ENCODE data around the gene ARCN1. TPM values are rescaled to one million over a fixed set of nuclear protein-coding genes. Genes with fewer than 3 reads are reported as not detected.

Gene ARCN1
- polyA plus RNA-seq, 1 donor from 2014 or later = 67.2 TPM

GRCh38 chr11:118614511-118614910, 42.3 kb downstream of the ARCN1 start:
- Histone ChIP-seq H3K36me3 (ENCODE audit: insufficient read depth, low read length) (no peaks in the 10 kb centered on the region), H3F3A (ENCODE audit: insufficient read depth, low read length, poor library complexity, severe bottlenecking) (no peaks in the 10 kb centered on the region), H2AFZ (ENCODE audit: low read depth, low read length) (no peak overlapping the region), H3K9ac (ENCODE audit: low read length) (no peak overlapping the region), H3K27me3 (ENCODE audit: insufficient read depth, low read depth, low read length) (peaks cover 26% of the 10 kb centered on the region), H3K4me3 (ENCODE audit: low read length) (no peak overlapping the region), H3K79me2 (replicated peaks; ENCODE audit: insufficient read depth, low read length) (no peaks in the 10 kb centered on the region), H3K9me3 (ENCODE audit: low read length) (no peaks in the 10 kb centered on the region), H4K20me1 (ENCODE audit: insufficient read depth) (no peaks in the 10 kb centered on the region), H3K27ac (ENCODE audit: low read length) (no peak overlapping the region), H3K4me2 (ENCODE audit: low read length) (no peak overlapping the region), H3K9me2 (ENCODE audit: insufficient read depth, low read length) (no peaks in the 10 kb centered on the region)
- no peak for TF ChIP-seq REST (IDR thresholded peaks at IDR 0.05; ENCODE audit: borderline replicate concordance)
- TF ChIP-seq RAD21 (conservative IDR thresholded peaks at IDR 0.05) = no peak
- TF ChIP-seq CTCF (IDR thresholded peaks at IDR 0.05; ENCODE audit: poor library complexity, severe bottlenecking) = no peak
- no peak for TF ChIP-seq POLR2AphosphoS5 (IDR thresholded peaks at IDR 0.05)
- no peak for TF ChIP-seq SMC3 (conservative IDR thresholded peaks at IDR 0.05; ENCODE audit: poor library complexity)
- no peak for TF ChIP-seq EZH2 (IDR thresholded peaks at IDR 0.05; ENCODE audit: borderline replicate concordance, insufficient read depth, low read length, poor library complexity, severe bottlenecking)
- TF ChIP-seq TAF1 (IDR thresholded peaks at IDR 0.05; ENCODE audit: low read depth) = no peak
- no peak for TF ChIP-seq EP300 (conservative IDR thresholded peaks at IDR 0.05; ENCODE audit: poor library complexity, severe bottlenecking)
- TF ChIP-seq MXI1 (conservative IDR thresholded peaks at IDR 0.05; ENCODE audit: poor library complexity, severe bottlenecking) = no peak

- H3K4me3 ChIP-seq (ENCODE audit: low read length) = no peak overlapping the region
- no peaks in the 10 kb centered on the region for H3K9me3 ChIP-seq (ENCODE audit: low read length)
- H3K9ac ChIP-seq (ENCODE audit: low read length) = no peak overlapping the region
- no peak overlapping the region for H3K4me2 ChIP-seq (ENCODE audit: low read length)
- H3K9me2 ChIP-seq (ENCODE audit: insufficient read depth, low read length) = no peaks in the 10 kb centered on the region
- no peak for TF ChIP-seq POLR2AphosphoS5 (IDR thresholded peaks at IDR 0.05)
- TF ChIP-seq EZH2 (IDR thresholded peaks at IDR 0.05; ENCODE audit: borderline replicate concordance, insufficient read depth, low read length, poor library complexity, severe bottlenecking) = no peak
- no peak for TF ChIP-seq REST (IDR thresholded peaks at IDR 0.05; ENCODE audit: borderline replicate concordance)
- TF ChIP-seq CTCF (IDR thresholded peaks at IDR 0.05; ENCODE audit: poor library complexity, severe bottlenecking) = no peak
- no peak for TF ChIP-seq RAD21 (conservative IDR thresholded peaks at IDR 0.05)
- no peak for TF ChIP-seq TAF1 (IDR thresholded peaks at IDR 0.05; ENCODE audit: low read depth)
- TF ChIP-seq EP300 (conservative IDR thresholded peaks at IDR 0.05; ENCODE audit: poor library complexity, severe bottlenecking) = no peak
- TF ChIP-seq MXI1 (conservative IDR thresholded peaks at IDR 0.05; ENCODE audit: poor library complexity, severe bottlenecking) = no peak
- TF ChIP-seq SMC3 (conservative IDR thresholded peaks at IDR 0.05; ENCODE audit: poor library complexity) = no peak
- H4K20me1 ChIP-seq (ENCODE audit: insufficient read depth) = no peaks in the 10 kb centered on the region
- no peak overlapping the region for H3K27ac ChIP-seq (ENCODE audit: low read length)
- no peaks in the 10 kb centered on the region for H3K36me3 ChIP-seq (ENCODE audit: insufficient read depth, low read length)
- no peaks in the 10 kb centered on the region for H3F3A ChIP-seq (ENCODE audit: insufficient read depth, low read length, poor library complexity, severe bottlenecking)
- H3K27me3 ChIP-seq (ENCODE audit: insufficient read depth, low read depth, low read length) = peaks cover 17% of the 10 kb centered on the region
- no peak overlapping the region for H2AFZ ChIP-seq (ENCODE audit: low read depth, low read length)
- H3K79me2 ChIP-seq (replicated peaks; ENCODE audit: insufficient read depth, low read length) = peaks cover 2% of the 10 kb centered on the region
These were observed 43.2 kb downstream of the ARCN1 start for GRCh38 chr11:118615282-118615975.
